WTC11 (cell line): ENCODE measurements around the gene WNK2. TPM values are rescaled to one million over a fixed set of nuclear protein-coding genes. Genes with fewer than 3 reads are reported as not detected.

Experiments
- ATAC-seq: fragments of 200-7000 bp; cut with Tn5 transposase; 2 replicates; pipeline ENCODE4 v1.10.0; 2021; ENCODE audit warnings: mild to moderate bottlenecking, moderate library complexity
- CTCF ChIA-PET: fragments of 300-600 bp; sonication (Branson Sonifier 250); formaldehyde crosslinking; loops from one replicate; lab custom pipeline; 2021; ENCODE audit warnings: antibody characterized with exemption; lab: Charles Lee
- POLR2A ChIA-PET: fragments of 350-600 bp; sonication (Branson Sonifier 250); formaldehyde crosslinking; loops from one replicate; lab custom pipeline; 2021; ENCODE audit warnings: antibody characterized with exemption; lab: Charles Lee
- DNase-seq: peaks from one replicate; pipeline ENCODE4 v3.0.0; 2021; ENCODE audit warnings: low spot score
- H3K27ac Mint-ChIP-seq: 2 replicates; pipeline ENCODE4 v1.8.0; 2021; ENCODE audit warnings: mixed read lengths
- H3K27me3 Mint-ChIP-seq: 2 replicates; pipeline ENCODE4 v1.8.0; 2021; ENCODE audit warnings: low read depth, mild to moderate bottlenecking, moderate library complexity, mixed read lengths
- H3K36me3 Mint-ChIP-seq: 2 replicates; pipeline ENCODE4 v1.8.0; 2021; ENCODE audit warnings: mixed read lengths
- H3K4me1 Mint-ChIP-seq: 2 replicates; pipeline ENCODE4 v1.8.0; 2022; ENCODE audit warnings: mixed read lengths
- H3K4me3 Mint-ChIP-seq: 2 replicates; pipeline ENCODE4 v1.8.0; 2021; ENCODE audit warnings: mild to moderate bottlenecking, moderate library complexity, mixed read lengths
- H3K9me3 Mint-ChIP-seq: 2 replicates; pipeline ENCODE4 v1.8.0; 2021; ENCODE audit warnings: mixed read lengths
- GTF2I ChIP-seq: fragments of 250-450 bp; sonication (Bioruptor Pico); conservative IDR thresholded peaks from 2 replicates; pipeline ENCODE4 v1.4.0; 2021; ENCODE audit warnings: mild to moderate bottlenecking
- SP1 ChIP-seq: sonication (generic); formaldehyde crosslinking; conservative IDR thresholded peaks from 2 replicates; pipeline ENCODE4 v1.8.1; 2022; ENCODE audit warnings: missing genetic modification reagents
- total RNA-seq: library from RNA; stranded (reverse); gene quantifications from 3 replicates; pipeline ENCODE4 v1.2.3, GENCODE V29; 2021
- TF ChIP-seq, protein P1 (sequence below): sonication (generic); formaldehyde crosslinking; IDR thresholded peaks from 2 replicates; pipeline ENCODE4 v1.8.1; 2022; ENCODE audit warnings: low read depth, mild to moderate bottlenecking, moderate library complexity, missing genetic modification reagents, borderline replicate concordance
- TF ChIP-seq, protein P2 (sequence below): sonication (generic); formaldehyde crosslinking; IDR thresholded peaks from 2 replicates; pipeline ENCODE4 v1.8.0; 2022; ENCODE audit warnings: mild to moderate bottlenecking, missing genetic modification reagents
- TF ChIP-seq, protein P3 (sequence below): sonication (generic); formaldehyde crosslinking; IDR thresholded peaks from 2 replicates; pipeline ENCODE4 v1.8.0; 2023; ENCODE audit warnings: missing genetic modification reagents, mild to moderate bottlenecking, borderline replicate concordance
- TF ChIP-seq, protein P4 (sequence below): fragments of 250-450 bp; sonication (Bioruptor Pico); conservative IDR thresholded peaks from 2 replicates; pipeline ENCODE4 v1.9.0; 2021; ENCODE audit warnings: mild to moderate bottlenecking
- TF ChIP-seq, protein P5 (sequence below): sonication (generic); formaldehyde crosslinking; IDR thresholded peaks from 2 replicates; pipeline ENCODE4 v1.8.0; 2022; ENCODE audit warnings: missing genetic modification reagents

Gene WNK2
- total RNA-seq, 1 experiment from 2014 or later: 120 TPM

DNA sequence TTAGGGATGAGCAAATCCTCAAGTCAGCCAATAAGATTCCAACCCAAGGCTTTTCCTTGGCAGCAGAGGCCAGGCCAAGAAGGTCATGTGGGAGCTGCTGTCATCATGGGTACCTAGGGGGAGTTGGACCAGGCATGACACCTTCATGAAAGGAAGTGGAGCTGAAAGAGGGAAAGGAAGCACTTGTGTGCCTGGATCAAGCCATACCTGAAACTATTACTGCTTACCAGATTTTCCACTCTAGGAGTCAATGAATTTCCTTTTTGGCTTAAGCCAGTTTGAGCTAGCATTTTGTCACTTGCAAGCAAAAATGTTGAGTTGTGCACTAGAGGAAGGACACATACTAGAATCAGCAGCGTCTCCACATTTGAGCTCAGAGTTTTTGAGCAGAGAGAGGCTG, 14.5 kb upstream of the WNK2 start:
- TF ChIP-seq, protein P1, sequence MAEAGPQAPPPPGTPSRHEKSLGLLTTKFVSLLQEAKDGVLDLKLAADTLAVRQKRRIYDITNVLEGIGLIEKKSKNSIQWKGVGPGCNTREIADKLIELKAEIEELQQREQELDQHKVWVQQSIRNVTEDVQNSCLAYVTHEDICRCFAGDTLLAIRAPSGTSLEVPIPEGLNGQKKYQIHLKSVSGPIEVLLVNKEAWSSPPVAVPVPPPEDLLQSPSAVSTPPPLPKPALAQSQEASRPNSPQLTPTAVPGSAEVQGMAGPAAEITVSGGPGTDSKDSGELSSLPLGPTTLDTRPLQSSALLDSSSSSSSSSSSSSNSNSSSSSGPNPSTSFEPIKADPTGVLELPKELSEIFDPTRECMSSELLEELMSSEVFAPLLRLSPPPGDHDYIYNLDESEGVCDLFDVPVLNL (CRISPR knock-in tag): no peak
- TF ChIP-seq, protein P2, sequence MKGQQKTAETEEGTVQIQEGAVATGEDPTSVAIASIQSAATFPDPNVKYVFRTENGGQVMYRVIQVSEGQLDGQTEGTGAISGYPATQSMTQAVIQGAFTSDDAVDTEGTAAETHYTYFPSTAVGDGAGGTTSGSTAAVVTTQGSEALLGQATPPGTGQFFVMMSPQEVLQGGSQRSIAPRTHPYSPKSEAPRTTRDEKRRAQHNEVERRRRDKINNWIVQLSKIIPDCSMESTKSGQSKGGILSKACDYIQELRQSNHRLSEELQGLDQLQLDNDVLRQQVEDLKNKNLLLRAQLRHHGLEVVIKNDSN: no peak
- TF ChIP-seq, protein P3, sequence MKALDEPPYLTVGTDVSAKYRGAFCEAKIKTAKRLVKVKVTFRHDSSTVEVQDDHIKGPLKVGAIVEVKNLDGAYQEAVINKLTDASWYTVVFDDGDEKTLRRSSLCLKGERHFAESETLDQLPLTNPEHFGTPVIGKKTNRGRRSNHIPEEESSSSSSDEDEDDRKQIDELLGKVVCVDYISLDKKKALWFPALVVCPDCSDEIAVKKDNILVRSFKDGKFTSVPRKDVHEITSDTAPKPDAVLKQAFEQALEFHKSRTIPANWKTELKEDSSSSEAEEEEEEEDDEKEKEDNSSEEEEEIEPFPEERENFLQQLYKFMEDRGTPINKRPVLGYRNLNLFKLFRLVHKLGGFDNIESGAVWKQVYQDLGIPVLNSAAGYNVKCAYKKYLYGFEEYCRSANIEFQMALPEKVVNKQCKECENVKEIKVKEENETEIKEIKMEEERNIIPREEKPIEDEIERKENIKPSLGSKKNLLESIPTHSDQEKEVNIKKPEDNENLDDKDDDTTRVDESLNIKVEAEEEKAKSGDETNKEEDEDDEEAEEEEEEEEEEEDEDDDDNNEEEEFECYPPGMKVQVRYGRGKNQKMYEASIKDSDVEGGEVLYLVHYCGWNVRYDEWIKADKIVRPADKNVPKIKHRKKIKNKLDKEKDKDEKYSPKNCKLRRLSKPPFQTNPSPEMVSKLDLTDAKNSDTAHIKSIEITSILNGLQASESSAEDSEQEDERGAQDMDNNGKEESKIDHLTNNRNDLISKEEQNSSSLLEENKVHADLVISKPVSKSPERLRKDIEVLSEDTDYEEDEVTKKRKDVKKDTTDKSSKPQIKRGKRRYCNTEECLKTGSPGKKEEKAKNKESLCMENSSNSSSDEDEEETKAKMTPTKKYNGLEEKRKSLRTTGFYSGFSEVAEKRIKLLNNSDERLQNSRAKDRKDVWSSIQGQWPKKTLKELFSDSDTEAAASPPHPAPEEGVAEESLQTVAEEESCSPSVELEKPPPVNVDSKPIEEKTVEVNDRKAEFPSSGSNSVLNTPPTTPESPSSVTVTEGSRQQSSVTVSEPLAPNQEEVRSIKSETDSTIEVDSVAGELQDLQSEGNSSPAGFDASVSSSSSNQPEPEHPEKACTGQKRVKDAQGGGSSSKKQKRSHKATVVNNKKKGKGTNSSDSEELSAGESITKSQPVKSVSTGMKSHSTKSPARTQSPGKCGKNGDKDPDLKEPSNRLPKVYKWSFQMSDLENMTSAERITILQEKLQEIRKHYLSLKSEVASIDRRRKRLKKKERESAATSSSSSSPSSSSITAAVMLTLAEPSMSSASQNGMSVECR (CRISPR knock-in tag): no peak
- TF ChIP-seq, protein P4, sequence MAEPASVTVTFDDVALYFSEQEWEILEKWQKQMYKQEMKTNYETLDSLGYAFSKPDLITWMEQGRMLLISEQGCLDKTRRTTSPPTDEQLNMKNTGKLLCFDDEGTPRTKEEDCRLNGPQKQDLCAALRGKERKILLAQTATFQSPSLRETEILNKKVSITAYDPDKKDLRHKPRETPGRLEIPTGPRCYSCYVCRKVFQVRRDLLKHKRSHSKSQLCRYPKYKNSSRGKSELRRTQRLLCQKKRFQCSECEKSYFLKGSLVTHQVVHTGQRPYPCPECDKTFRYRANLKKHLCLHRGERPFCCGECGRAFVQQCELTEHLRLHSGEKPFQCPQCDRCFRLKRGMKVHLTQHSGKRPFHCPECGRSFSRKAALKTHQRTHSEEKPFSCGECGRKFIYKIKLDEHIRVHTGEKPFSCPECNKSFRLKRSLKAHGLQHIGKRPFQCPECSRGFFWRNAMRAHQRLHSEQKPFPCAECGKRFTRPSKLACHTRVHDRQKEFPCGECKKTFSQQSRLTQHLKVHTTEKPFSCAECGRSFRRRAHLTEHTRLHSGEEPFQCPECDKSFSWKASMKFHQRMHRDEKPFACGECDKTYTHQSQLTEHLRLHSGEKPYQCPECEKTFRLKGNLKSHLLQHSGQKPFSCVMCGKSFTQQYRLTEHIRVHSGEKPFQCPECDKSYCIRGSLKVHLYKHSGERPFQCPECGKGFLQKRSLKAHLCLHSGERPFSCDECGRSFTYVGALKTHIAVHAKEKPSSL (CRISPR knock-in tag): no peak
- TF ChIP-seq SP1 (CRISPR knock-in tag): no peak
- no peak for TF ChIP-seq GTF2I (CRISPR knock-in tag)
- TF ChIP-seq, all 79 proteins: peak for 0
- Mint-ChIP-seq H3K36me3 (no peaks in the 10 kb centered on the region), H3K4me1 (no peaks in the 10 kb centered on the region), H3K27me3 (peaks cover 3% of the 10 kb centered on the region; the same call in 1 of the 2 replicates), H3K4me3 (no peak overlapping the region), H3K27ac (0 out of 2 replicates have a peak overlapping the region, but pooled peaks have one; percentile 65), H3K9me3 (no peaks in the 10 kb centered on the region)
- POLR2A ChIA-PET: no interaction called here
- CTCF ChIA-PET: interaction anchor here (1.2 to 1.6 kb wide), 4 partner anchors 15 to 397 kb away, joined by 3 to 8 read pairs (median 6); no protein-coding TSS in a partner anchor
- DNase-seq (no peak), ATAC-seq (peak; percentile 44)

DNA sequence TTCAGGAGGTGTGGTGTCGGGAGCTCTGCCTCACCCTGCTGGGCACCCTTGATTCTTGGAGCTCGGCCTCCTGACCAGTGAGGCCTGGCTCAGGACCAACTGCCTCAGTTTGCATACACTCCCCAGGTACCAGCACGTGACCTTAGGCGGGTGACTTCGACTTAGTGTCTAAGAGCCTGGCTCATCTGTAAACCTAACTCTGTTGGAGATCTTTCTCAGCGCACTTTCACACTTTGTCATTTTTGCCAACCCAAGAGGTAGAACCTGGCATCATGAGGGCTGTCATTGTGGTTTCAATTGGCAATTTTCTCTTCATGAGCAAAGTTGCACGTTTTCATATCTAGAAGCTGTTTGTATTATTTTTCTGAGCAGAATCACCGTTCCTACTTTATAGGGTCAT, 13.4 kb upstream of the WNK2 start:
- TF ChIP-seq, protein P5, sequence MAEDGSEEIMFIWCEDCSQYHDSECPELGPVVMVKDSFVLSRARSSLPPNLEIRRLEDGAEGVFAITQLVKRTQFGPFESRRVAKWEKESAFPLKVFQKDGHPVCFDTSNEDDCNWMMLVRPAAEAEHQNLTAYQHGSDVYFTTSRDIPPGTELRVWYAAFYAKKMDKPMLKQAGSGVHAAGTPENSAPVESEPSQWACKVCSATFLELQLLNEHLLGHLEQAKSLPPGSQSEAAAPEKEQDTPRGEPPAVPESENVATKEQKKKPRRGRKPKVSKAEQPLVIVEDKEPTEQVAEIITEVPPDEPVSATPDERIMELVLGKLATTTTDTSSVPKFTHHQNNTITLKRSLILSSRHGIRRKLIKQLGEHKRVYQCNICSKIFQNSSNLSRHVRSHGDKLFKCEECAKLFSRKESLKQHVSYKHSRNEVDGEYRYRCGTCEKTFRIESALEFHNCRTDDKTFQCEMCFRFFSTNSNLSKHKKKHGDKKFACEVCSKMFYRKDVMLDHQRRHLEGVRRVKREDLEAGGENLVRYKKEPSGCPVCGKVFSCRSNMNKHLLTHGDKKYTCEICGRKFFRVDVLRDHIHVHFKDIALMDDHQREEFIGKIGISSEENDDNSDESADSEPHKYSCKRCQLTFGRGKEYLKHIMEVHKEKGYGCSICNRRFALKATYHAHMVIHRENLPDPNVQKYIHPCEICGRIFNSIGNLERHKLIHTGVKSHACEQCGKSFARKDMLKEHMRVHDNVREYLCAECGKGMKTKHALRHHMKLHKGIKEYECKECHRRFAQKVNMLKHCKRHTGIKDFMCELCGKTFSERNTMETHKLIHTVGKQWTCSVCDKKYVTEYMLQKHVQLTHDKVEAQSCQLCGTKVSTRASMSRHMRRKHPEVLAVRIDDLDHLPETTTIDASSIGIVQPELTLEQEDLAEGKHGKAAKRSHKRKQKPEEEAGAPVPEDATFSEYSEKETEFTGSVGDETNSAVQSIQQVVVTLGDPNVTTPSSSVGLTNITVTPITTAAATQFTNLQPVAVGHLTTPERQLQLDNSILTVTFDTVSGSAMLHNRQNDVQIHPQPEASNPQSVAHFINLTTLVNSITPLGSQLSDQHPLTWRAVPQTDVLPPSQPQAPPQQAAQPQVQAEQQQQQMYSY (CRISPR knock-in tag): no peak
- TF ChIP-seq, protein P1 (CRISPR knock-in tag): no peak
- ChIA-PET POLR2A (no interaction called here), CTCF (interaction anchor here (0.7 to 1.5 kb wide), 3 partner anchors 16 to 396 kb away, joined by 3 to 7 read pairs (median 3); no protein-coding TSS in a partner anchor)
- ATAC-seq (no peak), DNase-seq (no peak)
- Mint-ChIP-seq H3K4me1 (no peaks in the 10 kb centered on the region), H3K4me3 (no peak overlapping the region), H3K27ac (no peak overlapping the region), H3K36me3 (no peaks in the 10 kb centered on the region), H3K27me3 (peaks cover 3% of the 10 kb centered on the region; the same call in 1 of the 2 replicates), H3K9me3 (no peaks in the 10 kb centered on the region)
